Stimulated activated CD4-positive, alpha-beta T cell treated with anti-CD3 and anti-CD28 coated beads, Interleukin-15, amount 100 ng/mL, for 48 hours (primary cell): Measurements from ENCODE around the gene CDK14.
"Not testable (repeated sequence)": the region's sequence is repeated elsewhere in the genome, so short reads cannot be mapped to it uniquely, and the experiment has no call there.

ENCODE experiments used
- DNase-seq, 2 donors: peaks; one replicate each; pipeline ENCODE4 v3.0.0-alpha.2; 2020; ENCODE audit warnings: low read depth in 2 of 2

CDK14 gene

GRCh38 chr7:91157579-91158320 is 561.6 kb downstream of the CDK14 start:
- no peak for DNase-seq

GRCh38 chr7:91162436-91162835 is 566.3 kb downstream of the CDK14 start:
- no peak for DNase-seq

- no peak for DNase-seq
Observed at GRCh38 chr7:91164506-91164905, 568.4 kb downstream of the CDK14 start.

GRCh38 chr7:91165006-91165845 is 569.1 kb downstream of the CDK14 start:
- no peak for DNase-seq

GRCh38 chr7:91165846-91166230 is 569.7 kb downstream of the CDK14 start:
- DNase-seq: no peak

GRCh38 chr7:91168871-91169829 is 573.0 kb downstream of the CDK14 start:
- no peak for DNase-seq

- DNase-seq: no peak
Observed at GRCh38 chr7:91169830-91170191, 573.7 kb downstream of the CDK14 start.

- DNase-seq: not testable (repeated sequence)
Observed at GRCh38 chr7:91173265-91173664, 577.1 kb downstream of the CDK14 start.

GRCh38 chr7:91180746-91181145 is 584.6 kb downstream of the CDK14 start:
- no peak for DNase-seq

- no peak for DNase-seq
Observed at GRCh38 chr7:91181949-91182348, 585.8 kb downstream of the CDK14 start.

GRCh38 chr7:91182819-91183764 is 587.0 kb downstream of the CDK14 start:
- no peak for DNase-seq

GRCh38 chr7:91185771-91186170 is 589.6 kb downstream of the CDK14 start:
- no peak for DNase-seq

GRCh38 chr7:91187061-91187460 is 590.9 kb downstream of the CDK14 start:
- DNase-seq: no peak

- DNase-seq: no peak
Observed at GRCh38 chr7:91191771-91192170, 595.6 kb downstream of the CDK14 start.

GRCh38 chr7:91193141-91193540 is 597.0 kb downstream of the CDK14 start:
- no peak for DNase-seq

GRCh38 chr7:91194841-91195240 is 598.7 kb downstream of the CDK14 start:
- no peak for DNase-seq

GRCh38 chr7:91196058-91196457 is 599.9 kb downstream of the CDK14 start:
- DNase-seq: no peak

- no peak for DNase-seq
Observed at GRCh38 chr7:91198371-91198770, 602.2 kb downstream of the CDK14 start.

- no peak for DNase-seq
Observed at GRCh38 chr7:91199601-91200000, 603.5 kb downstream of the CDK14 start.

GRCh38 chr7:91201442-91202113 is 605.5 kb downstream of the CDK14 start:
- no peak for DNase-seq
